GM10248 (cell line): ENCODE measurements around the gene SAMD8.
"Not testable (repeated sequence)": the region's sequence is repeated elsewhere in the genome, so short reads cannot be mapped to it uniquely, and the experiment has no call there.

Experiments
- CTCF ChIA-PET: fragments of 300-600 bp; sonication (Branson Sonifier 250); formaldehyde crosslinking; extraction: SDS; loops from one replicate; lab custom pipeline; 2021; ENCODE audit warnings: antibody characterized with exemption; lab: Yijun Ruan, JAX
- POLR2A ChIA-PET: fragments of 350-650 bp; sonication (Branson Sonifier 250); formaldehyde crosslinking; extraction: SDS; loops from one replicate; lab custom pipeline; 2020; ENCODE audit warnings: antibody characterized with exemption; lab: Yijun Ruan, JAX
- DNase-seq: peaks from one replicate; pipeline ENCODE4 v3.0.0; 2012; ENCODE audit errors: extremely low spot score
- TF ChIP-seq, protein P1 (sequence below): IDR thresholded peaks from 2 replicates; pipeline ENCODE4 v1.5.1; 2012; ENCODE audit warnings: mild to moderate bottlenecking, low read depth; ENCODE audit errors: extremely low read depth, missing control alignments, control extremely low read depth

Gene SAMD8

DNA sequence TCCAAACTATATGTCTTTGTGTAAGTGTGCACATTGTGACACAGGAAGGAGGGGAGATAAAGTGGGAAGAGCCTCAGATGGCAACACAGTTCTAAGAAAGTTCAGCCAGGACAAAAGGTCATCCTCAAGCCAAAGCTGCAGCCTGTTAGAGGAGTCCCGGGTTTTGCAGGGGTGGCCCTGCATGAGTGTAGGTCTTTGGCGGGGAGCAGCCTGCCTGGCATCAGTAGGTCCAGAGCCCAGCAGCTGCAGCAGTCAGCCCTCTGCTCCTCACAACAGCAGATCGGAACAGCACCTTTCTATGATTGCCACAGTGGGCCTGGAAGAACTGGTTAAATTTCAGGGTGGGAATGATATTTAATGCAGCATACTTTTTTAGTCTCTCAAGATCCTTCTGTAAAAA, 85.6 kb downstream of the SAMD8 start:
- ChIA-PET CTCF (interaction anchor here (1.1 to 2.7 kb wide), 7 partner anchors 9 to 1317 kb away, joined by 3 to 11 read pairs (median 4); partner anchors contain the start of gene COMTD1), POLR2A (interaction anchor here (0.6 kb wide), 1 partner anchor 29 kb away, joined by 7 read pairs; no protein-coding TSS in a partner anchor)
- TF ChIP-seq, protein P1, sequence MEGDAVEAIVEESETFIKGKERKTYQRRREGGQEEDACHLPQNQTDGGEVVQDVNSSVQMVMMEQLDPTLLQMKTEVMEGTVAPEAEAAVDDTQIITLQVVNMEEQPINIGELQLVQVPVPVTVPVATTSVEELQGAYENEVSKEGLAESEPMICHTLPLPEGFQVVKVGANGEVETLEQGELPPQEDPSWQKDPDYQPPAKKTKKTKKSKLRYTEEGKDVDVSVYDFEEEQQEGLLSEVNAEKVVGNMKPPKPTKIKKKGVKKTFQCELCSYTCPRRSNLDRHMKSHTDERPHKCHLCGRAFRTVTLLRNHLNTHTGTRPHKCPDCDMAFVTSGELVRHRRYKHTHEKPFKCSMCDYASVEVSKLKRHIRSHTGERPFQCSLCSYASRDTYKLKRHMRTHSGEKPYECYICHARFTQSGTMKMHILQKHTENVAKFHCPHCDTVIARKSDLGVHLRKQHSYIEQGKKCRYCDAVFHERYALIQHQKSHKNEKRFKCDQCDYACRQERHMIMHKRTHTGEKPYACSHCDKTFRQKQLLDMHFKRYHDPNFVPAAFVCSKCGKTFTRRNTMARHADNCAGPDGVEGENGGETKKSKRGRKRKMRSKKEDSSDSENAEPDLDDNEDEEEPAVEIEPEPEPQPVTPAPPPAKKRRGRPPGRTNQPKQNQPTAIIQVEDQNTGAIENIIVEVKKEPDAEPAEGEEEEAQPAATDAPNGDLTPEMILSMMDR = no peak
- DNase-seq = no peak

DNA sequence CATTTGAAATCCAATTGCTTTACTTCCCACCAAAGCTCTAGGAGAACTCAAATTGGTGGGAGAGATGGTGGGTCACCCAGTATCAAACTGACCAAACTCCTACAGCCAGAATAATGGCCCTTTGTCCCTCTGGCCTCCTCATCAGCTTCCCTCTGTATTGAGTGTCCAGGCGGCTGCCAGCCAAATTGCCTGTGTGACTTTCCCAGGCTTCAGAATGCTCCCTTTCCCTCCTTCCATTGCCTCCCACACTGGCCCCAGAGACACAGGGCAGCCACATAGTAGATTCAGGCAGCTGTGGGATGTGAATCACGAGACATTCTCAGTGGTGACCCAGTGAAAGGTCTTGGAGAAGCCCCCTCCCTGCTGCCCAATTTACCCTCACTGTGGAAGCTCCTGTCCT, 86.5 kb downstream of the SAMD8 start:
- TF ChIP-seq, protein P1 = no peak
- ChIA-PET CTCF (interaction anchor here (0.8 to 2.7 kb wide), 10 partner anchors 10 to 1318 kb away, joined by 3 to 11 read pairs (median 4); partner anchors contain the start of gene COMTD1), POLR2A (no interaction called here)
- no peak for DNase-seq

DNA sequence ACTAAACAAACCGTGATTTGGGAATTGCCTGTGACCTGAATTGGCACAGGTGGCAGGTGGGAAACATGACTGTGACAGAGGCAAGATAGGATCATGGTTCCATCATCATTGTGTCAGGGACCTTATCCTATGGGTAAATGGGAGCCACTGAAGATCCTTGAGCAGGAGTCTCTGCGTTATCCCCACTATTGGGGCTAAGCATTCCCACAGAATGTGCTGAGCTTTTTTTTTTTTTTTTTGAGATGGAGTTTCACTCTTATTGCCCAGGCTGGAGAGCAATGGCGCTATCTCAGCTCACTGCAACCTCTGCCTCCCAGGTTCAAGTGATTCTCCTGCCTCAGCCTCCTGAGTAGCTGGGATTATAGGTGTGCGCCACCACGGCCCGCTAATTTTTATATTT, 88.5 kb downstream of the SAMD8 start:
- POLR2A ChIA-PET = not testable (repeated sequence)

DNA sequence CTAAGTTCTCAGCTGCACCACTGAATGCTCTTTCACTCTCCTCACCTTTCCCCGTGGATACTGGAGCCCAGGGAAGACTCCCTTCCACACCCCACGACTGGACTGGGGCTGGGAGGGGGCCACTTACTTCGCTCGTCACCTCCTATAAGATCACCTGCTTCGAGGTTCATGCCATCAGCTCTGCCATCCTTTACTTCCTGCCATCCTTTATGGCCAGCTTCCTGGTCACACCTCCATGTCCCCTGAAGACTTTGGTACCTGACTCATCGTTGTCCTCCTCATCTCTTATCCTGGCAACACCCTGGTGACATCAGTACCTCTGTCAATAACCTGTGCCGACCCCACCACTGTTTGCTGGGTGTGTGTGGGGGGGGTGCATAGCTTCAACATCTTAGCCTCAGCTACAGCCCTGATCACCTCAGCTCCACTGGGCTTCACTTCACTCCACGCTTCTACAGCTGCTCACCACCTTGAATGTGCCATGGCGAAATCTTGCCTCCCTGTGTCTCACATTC, 90.4 kb downstream of the SAMD8 start:
- ChIA-PET POLR2A (no interaction called here), CTCF (interaction anchor here (3.2 kb wide), 1 partner anchor 11 kb away, joined by 8 read pairs; no protein-coding TSS in a partner anchor)
- TF ChIP-seq, protein P1 = no peak
- no peak for DNase-seq

More for the DNA sequence above, 88.5 kb downstream of the SAMD8 start:
- not testable (repeated sequence) for DNase-seq
- CTCF ChIA-PET = interaction anchor here (0.9 to 3.2 kb wide), 7 partner anchors 10 to 35 kb away, joined by 3 to 8 read pairs (median 5); partner anchors contain the start of gene COMTD1

DNA sequence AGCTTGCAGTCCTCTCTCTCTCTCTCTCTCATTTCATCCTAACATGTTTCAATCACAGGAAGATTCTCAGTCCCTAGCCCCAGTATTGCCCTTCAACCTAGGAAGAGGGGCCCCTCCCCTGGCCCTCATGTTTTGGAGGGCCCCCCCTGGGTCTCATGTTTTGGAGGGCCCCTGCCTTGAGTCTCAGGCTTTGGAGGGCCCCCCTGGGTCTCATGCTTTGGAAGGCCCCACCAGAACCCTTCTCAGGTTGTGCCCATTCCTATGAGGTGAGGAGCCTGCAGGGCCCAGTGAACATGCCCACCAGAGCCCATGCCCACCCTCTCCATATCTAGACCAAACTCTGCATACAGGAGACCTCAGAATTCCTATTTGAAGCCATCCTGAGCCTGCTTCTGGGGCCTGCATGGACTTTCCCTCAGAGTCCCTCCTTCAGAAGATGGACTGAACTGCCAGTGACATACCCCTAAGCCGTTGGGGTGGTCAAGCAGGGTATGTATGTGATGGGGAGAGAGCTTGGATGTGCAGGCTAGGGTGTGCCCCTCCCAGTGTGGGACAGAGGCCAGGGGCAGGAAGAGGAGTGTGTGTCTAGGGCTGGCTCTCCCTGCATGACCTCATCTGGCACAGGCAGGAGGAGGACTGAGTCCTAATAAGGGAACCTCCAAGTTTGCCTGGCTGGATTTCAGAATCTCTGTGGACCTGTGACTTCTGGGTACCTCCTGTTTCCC, 91.0 kb downstream of the SAMD8 start:
- TF ChIP-seq, protein P1 = no peak
- no peak for DNase-seq
- ChIA-PET POLR2A (no interaction called here), CTCF (interaction anchor here (3.2 kb wide), 1 partner anchor 12 kb away, joined by 8 read pairs; no protein-coding TSS in a partner anchor)

DNA sequence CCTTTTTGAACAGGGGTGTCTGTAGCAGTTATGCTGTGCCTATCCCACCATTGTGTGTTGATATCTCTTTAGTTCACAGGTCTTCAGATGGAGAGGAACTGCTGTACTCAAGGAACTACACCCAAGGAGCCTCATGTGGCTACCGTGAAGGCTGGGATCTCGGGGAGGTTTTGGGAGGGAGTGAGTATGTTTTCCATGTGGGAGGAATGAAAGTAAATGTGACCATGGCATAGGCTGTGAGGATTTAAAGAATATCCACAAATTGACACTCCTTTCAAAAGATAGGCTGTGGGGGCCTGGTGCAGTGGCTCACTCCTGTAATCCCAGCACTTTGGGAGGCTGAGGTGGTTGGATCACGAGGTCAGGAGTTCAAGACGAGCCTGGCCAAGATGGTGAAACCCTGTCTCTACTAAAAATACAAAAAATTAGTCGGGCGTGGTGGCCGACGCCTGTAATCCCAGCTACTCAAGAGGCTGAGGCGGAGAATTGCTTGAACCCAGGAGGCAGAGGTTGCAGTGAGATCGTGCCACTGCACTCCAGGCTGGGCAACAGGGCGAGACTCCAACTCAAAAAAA, 91.7 kb downstream of the SAMD8 start:
- CTCF ChIA-PET = interaction anchor here (0.9 to 3.8 kb wide), 4 partner anchors 8 to 25 kb away, joined by 3 to 22 read pairs (median 4); no protein-coding TSS in a partner anchor
- POLR2A ChIA-PET, DNase-seq: not testable (repeated sequence)

DNA sequence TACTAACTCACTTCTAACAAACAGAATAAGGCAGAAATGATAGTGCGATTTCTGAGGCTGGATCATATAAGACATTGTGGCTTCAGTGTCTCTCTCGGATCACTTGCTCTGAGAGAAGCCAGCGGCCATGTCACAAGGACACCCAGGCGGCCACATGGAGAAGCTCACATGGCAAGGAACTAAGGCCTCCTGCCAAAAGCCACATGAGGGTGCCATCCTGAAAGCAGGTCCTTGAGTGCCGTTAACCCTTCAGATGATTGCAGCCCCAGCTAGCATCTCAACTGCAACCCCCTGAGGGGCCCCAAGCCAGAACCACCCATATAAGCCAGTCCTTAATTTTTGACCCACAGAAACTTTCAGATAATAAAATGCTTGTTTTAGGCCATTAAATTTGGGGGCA, 92.3 kb downstream of the SAMD8 start:
- TF ChIP-seq, protein P1 = no peak
- ChIA-PET CTCF (interaction anchor here (0.9 to 3.8 kb wide), 4 partner anchors 8 to 24 kb away, joined by 3 to 22 read pairs (median 4); no protein-coding TSS in a partner anchor), POLR2A (no interaction called here)
- no peak for DNase-seq
